HCT116 (cell line): ENCODE data around the gene UBE2D3. TPM values are rescaled to one million over a fixed set of nuclear protein-coding genes. Genes with fewer than 3 reads are reported as not detected.

Experiments
- ATAC-seq: fragments of 200-7000 bp; cut with Tn5 transposase; 2 replicates; pipeline ENCODE4 v1.9.1; 2020; ENCODE audit warnings: mild to moderate bottlenecking, moderate library complexity
- BruUV-seq: library from RNA; stranded (reverse); fragments of 400-500 nt; replicated peaks from 2 replicates; lab custom pipeline; 2021; lab: Mats Ljungman, UMichigan
- CTCF ChIA-PET: fragments of 300-600 bp; sonication (Branson Sonifier 250); formaldehyde crosslinking; loops from one replicate; lab custom pipeline; 2021; ENCODE audit warnings: antibody characterized with exemption; lab: Charles Lee
- POLR2A ChIA-PET: fragments of 300-600, 350-600 bp; sonication (Branson Sonifier 250); formaldehyde crosslinking; loops from one replicate; lab custom pipeline; 2021; ENCODE audit warnings: antibody characterized with exemption; lab: Charles Lee
- RAD21 ChIA-PET, 2 experiments: fragments of 300-600 bp; sonication (Branson Sonifier 250); formaldehyde crosslinking; loops; one replicate each; lab custom pipeline; 2023; ENCODE audit warnings: low total read pairs in 2 of 2; ENCODE audit not compliant: uncharacterized antibody in 2 of 2, unreplicated experiment in 2 of 2, low non-redundant PET in 1 of 2; lab: Charles Lee
- DNase-seq: peaks from one replicate; pipeline ENCODE4 v3.0.0-alpha.2; 2010; ENCODE audit warnings: low read depth, low spot score
- H2AFZ ChIP-seq: fragments of 200-600 bp; shearing (Covaris generic), sonication (generic); 2 replicates; pipeline ENCODE4 v1.6.1; 2017; ENCODE audit warnings: low read depth, mixed run types, mixed read lengths, antibody characterized with exemption, low read length; ENCODE audit not compliant: poor library complexity, severe bottlenecking
- H3K27ac ChIP-seq: 2 replicates; pipeline ENCODE4 v1.5.1; 2012; ENCODE audit warnings: low read depth, low read length
- H3K27me3 ChIP-seq: fragments of 200-600 bp; sonication (generic); 2 replicates; pipeline ENCODE4 v1.6.1; 2016; ENCODE audit warnings: mixed run types, low read length, mixed read lengths; ENCODE audit not compliant: insufficient read depth
- H3K36me3 ChIP-seq, 2 experiments: fragments of 200-500 bp in 1 of 2; fragments of 200-600 bp in 1 of 2; sonication (Bioruptor generic) in 1 of 2; sonication (generic) in 1 of 2; 2 replicates each; pipeline versions ENCODE4 v1.5.1 to v1.6.1; 2014 to 2016; ENCODE audit warnings: low read length in 2 of 2, inconsistent platforms in 1 of 2, mixed read lengths in 1 of 2, mixed run types in 1 of 2; ENCODE audit not compliant: insufficient read depth in 2 of 2, control insufficient read depth in 1 of 2
- H3K4me1 ChIP-seq, 2 experiments: fragments of 200-600 bp in 1 of 2; sonication (generic) in 1 of 2; 2 replicates each; pipeline versions ENCODE4 v1.5.1 to v1.6.1; 2012 to 2017; ENCODE audit warnings: low read length in 2 of 2, inconsistent platforms in 1 of 2, mild to moderate bottlenecking in 1 of 2, mixed read lengths in 1 of 2, mixed run types in 1 of 2, moderate library complexity in 1 of 2; ENCODE audit not compliant: insufficient read depth in 2 of 2, control insufficient read depth in 1 of 2
- H3K4me2 ChIP-seq: fragments of 200-600 bp; sonication (generic); 2 replicates; pipeline ENCODE4 v1.6.1; 2017; ENCODE audit warnings: mixed run types, low read length, mixed read lengths
- H3K4me3 ChIP-seq, 2 experiments: fragments of 200-600 bp in 1 of 2; sonication (generic) in 1 of 2; replicated peaks in 1 of 2; 2 replicates each; pipeline ENCODE4 v1.5.1; 2011 to 2016; ENCODE audit warnings: low read length in 2 of 2, control low read depth in 1 of 2, low read depth in 1 of 2, mild to moderate bottlenecking in 1 of 2, mixed read lengths in 1 of 2, mixed run types in 1 of 2
- H3K79me2 ChIP-seq: fragments of 200-600 bp; sonication (generic); 2 replicates; pipeline ENCODE4 v1.6.1; 2017; ENCODE audit warnings: mild to moderate bottlenecking, mixed run types, low read length, moderate library complexity, mixed read lengths; ENCODE audit not compliant: insufficient read depth
- H3K9ac ChIP-seq: fragments of 200-600 bp; sonication (generic); 2 replicates; pipeline ENCODE4 v1.6.1; 2016; ENCODE audit warnings: low read length, mixed read lengths
- H3K9me2 ChIP-seq: fragments of 200-600 bp; sonication (generic), shearing (Covaris generic); 2 replicates; pipeline ENCODE4 v1.6.1; 2017; ENCODE audit warnings: mixed run types, mild to moderate bottlenecking, moderate library complexity; ENCODE audit not compliant: insufficient read depth
- H3K9me3 ChIP-seq, 2 experiments: fragments of 200-500 bp in 1 of 2; fragments of 200-600 bp in 1 of 2; sonication (Bioruptor generic) in 1 of 2; sonication (generic) in 1 of 2; 2 replicates each; pipeline ENCODE4 v1.6.1; 2014 to 2017; ENCODE audit warnings: low read length in 2 of 2, mixed read lengths in 2 of 2, inconsistent platforms in 1 of 2, low read depth in 1 of 2, mild to moderate bottlenecking in 1 of 2, mixed run types in 1 of 2, moderate library complexity in 1 of 2; ENCODE audit not compliant: control insufficient read depth in 1 of 2, insufficient read depth in 1 of 2
- H4K20me1 ChIP-seq: fragments of 200-600 bp; sonication (generic), shearing (Covaris generic); 2 replicates; pipeline ENCODE4 v1.6.1; 2017; ENCODE audit warnings: mixed run types, mild to moderate bottlenecking, moderate library complexity; ENCODE audit not compliant: insufficient read depth
- CBX3 ChIP-seq: IDR thresholded peaks from 2 replicates; pipeline ENCODE4 v1.6.1; 2012; ENCODE audit warnings: low read depth
- CTCF ChIP-seq, 3 experiments: fragments of 200-600 bp in 1 of 3; sonication (generic) in 1 of 3; IDR thresholded peaks in 2 of 3; conservative IDR thresholded peaks in 1 of 3; 2 replicates each; pipeline ENCODE4 v1.5.1; 2012 to 2017; ENCODE audit warnings: low read depth in 2 of 3, low read length in 2 of 3, antibody characterized with exemption in 1 of 3, borderline replicate concordance in 1 of 3, control low read depth in 1 of 3, mild to moderate bottlenecking in 1 of 3, mixed read lengths in 1 of 3, mixed run types in 1 of 3, moderate library complexity in 1 of 3; ENCODE audit not compliant: insufficient read depth in 1 of 3
- EGR1 ChIP-seq: IDR thresholded peaks from 2 replicates; pipeline ENCODE4 v1.6.1; 2012; ENCODE audit warnings: low read depth
- EZH2 ChIP-seq: fragments of 200-600 bp; sonication (generic); IDR thresholded peaks from 2 replicates; pipeline ENCODE4 v1.6.1; 2017; ENCODE audit warnings: antibody characterized with exemption, mixed run types
- EZH2phosphoT487 ChIP-seq: fragments of 200-600 bp; IDR thresholded peaks from 2 replicates; pipeline ENCODE4 v1.6.1; 2018; ENCODE audit warnings: antibody characterized with exemption, borderline replicate concordance
- FOSL1 ChIP-seq: IDR thresholded peaks from 2 replicates; pipeline ENCODE4 v1.6.1; 2012; ENCODE audit warnings: low read depth
- MAX ChIP-seq: IDR thresholded peaks from 2 replicates; pipeline ENCODE4 v1.6.1; 2012
- POLR2AphosphoS5 ChIP-seq: IDR thresholded peaks from 2 replicates; pipeline ENCODE4 v1.6.1; 2011; ENCODE audit warnings: mild to moderate bottlenecking, low read depth, low read length, moderate library complexity
- RAD21 ChIP-seq: IDR thresholded peaks from 2 replicates; pipeline ENCODE4 v1.6.1; 2012; ENCODE audit warnings: low read depth, mild to moderate bottlenecking
- REST ChIP-seq: IDR thresholded peaks from 2 replicates; pipeline ENCODE4 v1.6.1; 2012; ENCODE audit warnings: low read depth
- SP1 ChIP-seq: IDR thresholded peaks from 2 replicates; pipeline ENCODE4 v1.6.1; 2012; ENCODE audit warnings: low read depth
- SRF ChIP-seq: IDR thresholded peaks from 2 replicates; pipeline ENCODE4 v1.6.1; 2012; ENCODE audit warnings: low read depth
- TCF7L2 ChIP-seq: IDR thresholded peaks from 2 replicates; pipeline ENCODE4 v1.7.0; 2011; ENCODE audit warnings: borderline replicate concordance, inconsistent platforms; ENCODE audit not compliant: insufficient read depth, insufficient read length; ENCODE audit errors: extremely low read depth
- ZNF274 ChIP-seq: fragments of 200-500 bp; sonication (Bioruptor generic); IDR thresholded peaks from 2 replicates; pipeline ENCODE4 v1.6.1; 2014; ENCODE audit warnings: mild to moderate bottlenecking, low read depth, low read length, inconsistent platforms
- intact Hi-C: fragments of 100-400 bp; cut with micrococcal nuclease; formaldehyde crosslinking; loops from 2 replicates; pipeline ENCODE4 v1.10.0; 2022
- total RNA-seq: library from RNA; stranded (reverse); gene quantifications from one replicate; pipeline ENCODE4 v1.2.1, GENCODE V29; 2021; ENCODE audit not compliant: unreplicated experiment
- TF ChIP-seq, protein P1 (sequence below): IDR thresholded peaks from 2 replicates; pipeline ENCODE4 v1.6.1; 2011; ENCODE audit warnings: mild to moderate bottlenecking, low read length, moderate library complexity; ENCODE audit not compliant: insufficient replicate concordance; ENCODE audit errors: extremely low read depth
- TF ChIP-seq, protein P2 (sequence below): IDR thresholded peaks from 2 replicates; pipeline ENCODE4 v1.6.1; 2012

UBE2D3 gene
- total RNA-seq, 1 experiment from 2014 or later: 302 TPM

GRCh38 chr4:102862747-102863146 is 35.4 kb upstream of the UBE2D3 start:
- H3K27ac ChIP-seq: no peak overlapping the region
- ATAC-seq: no peak
- POLR2A ChIA-PET: no interaction called here

More at GRCh38 chr4:102862747-102863146, 35.4 kb upstream of the UBE2D3 start:
- Histone ChIP-seq H3K4me3 (no peak overlapping the region), H2AFZ (no peak overlapping the region), H3K9me2 (no peaks in the 10 kb centered on the region), H4K20me1 (no peaks in the 10 kb centered on the region), H3K9ac (no peak overlapping the region), H3K9me3 (peaks cover 0 to 4% of the 10 kb centered on the region in 2 experiments; a peak in 1 of 4 replicates), H3K4me2 (no peak overlapping the region), H3K4me1 (peaks cover 0 to 7% of the 10 kb centered on the region in 2 experiments; a peak in 2 of 4 replicates), H3K27me3 (no peaks in the 10 kb centered on the region), H3K36me3 (0 out of 4 replicates have a peak, but pooled peaks cover 0 to 4% of the 10 kb centered on the region in 2 experiments), H3K79me2 (peaks cover 64% of the 10 kb centered on the region)
- ChIA-PET CTCF (no interaction called here), RAD21 (no interaction called here)
- no TSS peak for BruUV-seq
- intact Hi-C loops: no loop called here
- TF ChIP-seq TCF7L2 (no peak), EZH2 (no peak), EGR1 (no peak), CTCF (IDR thresholded peaks at IDR 0.05 in 2 of 3, conservative IDR thresholded peaks at IDR 0.05 in 1 of 3; ENCODE audit: borderline replicate concordance in 1 of 3, insufficient read depth in 1 of 3, low read depth in 2 of 3, low read length in 2 of 3) (no peak), CBX3 (no peak), FOSL1 (no peak), REST (no peak), RAD21 (no peak), MAX (no peak), EZH2phosphoT487 (no peak), SRF (no peak), ZNF274 (no peak), SP1 (no peak), POLR2AphosphoS5 (no peak)
- TF ChIP-seq, protein P1, sequence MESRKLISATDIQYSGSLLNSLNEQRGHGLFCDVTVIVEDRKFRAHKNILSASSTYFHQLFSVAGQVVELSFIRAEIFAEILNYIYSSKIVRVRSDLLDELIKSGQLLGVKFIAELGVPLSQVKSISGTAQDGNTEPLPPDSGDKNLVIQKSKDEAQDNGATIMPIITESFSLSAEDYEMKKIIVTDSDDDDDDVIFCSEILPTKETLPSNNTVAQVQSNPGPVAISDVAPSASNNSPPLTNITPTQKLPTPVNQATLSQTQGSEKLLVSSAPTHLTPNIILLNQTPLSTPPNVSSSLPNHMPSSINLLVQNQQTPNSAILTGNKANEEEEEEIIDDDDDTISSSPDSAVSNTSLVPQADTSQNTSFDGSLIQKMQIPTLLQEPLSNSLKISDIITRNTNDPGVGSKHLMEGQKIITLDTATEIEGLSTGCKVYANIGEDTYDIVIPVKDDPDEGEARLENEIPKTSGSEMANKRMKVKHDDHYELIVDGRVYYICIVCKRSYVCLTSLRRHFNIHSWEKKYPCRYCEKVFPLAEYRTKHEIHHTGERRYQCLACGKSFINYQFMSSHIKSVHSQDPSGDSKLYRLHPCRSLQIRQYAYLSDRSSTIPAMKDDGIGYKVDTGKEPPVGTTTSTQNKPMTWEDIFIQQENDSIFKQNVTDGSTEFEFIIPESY: no peak
- TF ChIP-seq, protein P2, sequence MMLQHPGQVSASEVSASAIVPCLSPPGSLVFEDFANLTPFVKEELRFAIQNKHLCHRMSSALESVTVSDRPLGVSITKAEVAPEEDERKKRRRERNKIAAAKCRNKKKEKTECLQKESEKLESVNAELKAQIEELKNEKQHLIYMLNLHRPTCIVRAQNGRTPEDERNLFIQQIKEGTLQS: no peak
- DNase-seq: no peak
